Spleen (tissue), 7 donors: Measurements from ENCODE around the gene IRF2.

ENCODE experiments used
- CTCF ChIP-seq, 11 experiments: fragments of 200-600 bp in 7 of 11; fragments of 450-650 bp in 4 of 11; sonication (generic) in 4 of 11; IDR thresholded peaks in 8 of 11; conservative IDR thresholded peaks in 3 of 11; 1 replicate in 7 of 11; 2 replicates in 4 of 11; pipeline versions ENCODE4 v1.4.0 to v1.8.0; 2016 to 2021; ENCODE audit warnings: antibody characterized with exemption in 11 of 11, inconsistent platforms in 4 of 11, mild to moderate bottlenecking in 1 of 11
- POLR2A ChIP-seq, 3 donors: fragments of 450-650 bp; IDR thresholded peaks; one replicate each; pipeline ENCODE4 v1.5.1; 2017; ENCODE audit warnings: antibody characterized with exemption in 3 of 3, mild to moderate bottlenecking in 1 of 3
- donor health status: DM: no; HTN: no; CAD: no; lungs with moderate emphysema.
- donor health status: DM: no; HTN: no; CAD: no.
- donor health status: DM: no; HTN: no; CAD: no.

GRCh38 chr4:184359888-184360287 lies 114.5 kb downstream of the IRF2 start:
- TF ChIP-seq CTCF (IDR thresholded peaks at IDR 0.05 in 8 of 11, conservative IDR thresholded peaks at IDR 0.05 in 3 of 11) (no peak), POLR2A (IDR thresholded peaks at IDR 0.05) (no peak)
